Measurements from ENCODE around the gene SELP.
"Not testable (repeated sequence)": the region's sequence is repeated elsewhere in the genome, so short reads cannot be mapped to it uniquely, and the experiment has no call there.

SELP gene

DNA sequence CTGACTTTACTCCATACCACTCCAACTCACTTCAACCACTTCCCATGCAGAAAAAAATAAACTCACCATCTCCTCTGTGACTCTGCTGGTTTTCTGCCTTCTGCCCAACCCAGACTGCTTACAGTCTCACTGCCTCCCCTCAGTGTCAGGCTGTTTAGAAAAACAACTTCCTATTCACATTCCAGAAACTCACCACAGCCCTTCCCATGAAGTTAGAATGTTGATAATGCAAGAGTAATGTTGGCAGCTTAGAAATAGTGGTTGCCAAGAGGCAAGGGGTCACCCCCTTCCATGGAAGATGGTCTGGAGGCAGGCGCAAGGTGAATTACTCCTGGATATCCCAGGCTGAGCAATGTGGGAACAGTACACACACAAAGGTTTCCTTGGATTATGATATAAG is at the start of gene SELP:
SELP (minus strand) TSS at position 119 of the 400 bp plus-strand sequence; CDS start at position 69, 50 bp downstream.
- no peak for DNase-seq

DNA sequence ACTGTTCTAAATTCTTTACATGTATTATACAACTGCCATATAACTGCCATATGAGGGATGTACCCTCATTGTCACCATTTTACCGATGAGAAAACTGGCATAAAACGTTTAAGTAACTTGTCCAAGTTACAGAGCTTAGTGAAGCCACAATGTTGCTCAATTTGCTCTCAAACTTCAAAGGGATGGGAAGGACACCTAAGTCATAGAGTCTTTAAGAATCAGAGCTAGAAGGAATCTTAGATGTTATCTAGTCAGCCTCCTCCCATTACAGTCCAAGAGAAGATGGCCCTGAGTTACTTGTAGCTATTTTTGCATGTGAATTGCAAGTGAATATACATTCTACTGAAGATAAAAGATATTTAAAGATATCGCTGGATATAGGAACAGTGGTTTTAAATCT is 49.8 kb upstream of the SELP start:
- no peak for DNase-seq

DNA sequence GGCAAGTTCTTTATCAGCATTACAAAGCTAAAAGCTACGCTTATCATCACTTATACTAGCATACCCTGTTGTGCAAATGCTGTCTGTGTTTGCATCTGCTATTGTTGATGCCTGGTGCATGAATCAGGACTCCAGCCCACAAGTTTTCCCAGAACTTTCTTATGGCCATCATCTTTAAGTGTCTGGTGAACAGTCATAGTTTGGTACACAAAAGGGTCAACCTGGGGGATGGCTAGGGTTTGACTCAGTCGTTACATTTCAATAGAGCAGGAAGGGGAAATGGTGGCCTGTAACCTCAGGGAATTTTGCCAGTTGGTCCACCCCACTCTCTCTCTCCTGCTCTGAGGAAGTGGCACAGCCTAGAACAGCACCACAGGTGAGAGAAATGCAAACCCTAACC is 46.1 kb upstream of the SELP start:
- peak; percentile 8 for DNase-seq

DNA sequence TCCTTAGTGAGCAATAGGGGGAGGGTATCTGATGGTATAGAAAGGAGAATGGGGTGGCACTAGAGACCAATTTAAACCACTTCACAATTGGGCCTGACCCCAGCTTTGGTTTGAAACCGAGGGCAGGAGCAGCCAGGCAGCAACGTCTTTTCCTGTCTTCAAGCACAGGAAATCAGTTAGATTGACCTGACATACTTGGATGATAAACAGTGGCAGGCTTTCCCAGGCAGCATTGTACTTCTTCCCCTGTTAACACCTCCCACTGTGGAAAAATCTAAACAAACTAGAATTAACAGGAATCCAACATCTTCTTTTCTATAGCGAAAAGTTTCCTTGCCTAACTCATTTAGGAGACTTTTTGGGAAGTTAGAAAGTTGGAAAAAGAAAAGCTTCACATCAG is 40.9 kb upstream of the SELP start:
- DNase-seq, result no peak

DNA sequence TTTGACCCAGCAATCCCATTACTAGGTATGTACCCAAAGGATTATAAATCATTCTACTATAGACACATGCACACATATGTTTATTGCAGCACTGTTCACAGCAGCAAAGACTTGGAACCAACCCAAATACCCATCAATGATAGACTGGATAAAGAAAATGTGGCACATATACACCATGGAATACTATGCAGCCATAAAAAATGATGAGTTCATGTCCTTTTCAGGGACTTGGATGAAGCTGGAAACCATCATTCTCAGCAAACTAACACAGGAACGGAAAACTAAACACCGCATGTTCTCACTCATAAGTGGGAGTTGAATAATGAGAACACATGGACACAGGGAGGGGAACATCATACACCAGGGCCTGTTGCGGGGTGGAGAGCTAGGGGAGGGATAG is 40.3 kb upstream of the SELP start:
- DNase-seq, result not testable (repeated sequence)

DNA sequence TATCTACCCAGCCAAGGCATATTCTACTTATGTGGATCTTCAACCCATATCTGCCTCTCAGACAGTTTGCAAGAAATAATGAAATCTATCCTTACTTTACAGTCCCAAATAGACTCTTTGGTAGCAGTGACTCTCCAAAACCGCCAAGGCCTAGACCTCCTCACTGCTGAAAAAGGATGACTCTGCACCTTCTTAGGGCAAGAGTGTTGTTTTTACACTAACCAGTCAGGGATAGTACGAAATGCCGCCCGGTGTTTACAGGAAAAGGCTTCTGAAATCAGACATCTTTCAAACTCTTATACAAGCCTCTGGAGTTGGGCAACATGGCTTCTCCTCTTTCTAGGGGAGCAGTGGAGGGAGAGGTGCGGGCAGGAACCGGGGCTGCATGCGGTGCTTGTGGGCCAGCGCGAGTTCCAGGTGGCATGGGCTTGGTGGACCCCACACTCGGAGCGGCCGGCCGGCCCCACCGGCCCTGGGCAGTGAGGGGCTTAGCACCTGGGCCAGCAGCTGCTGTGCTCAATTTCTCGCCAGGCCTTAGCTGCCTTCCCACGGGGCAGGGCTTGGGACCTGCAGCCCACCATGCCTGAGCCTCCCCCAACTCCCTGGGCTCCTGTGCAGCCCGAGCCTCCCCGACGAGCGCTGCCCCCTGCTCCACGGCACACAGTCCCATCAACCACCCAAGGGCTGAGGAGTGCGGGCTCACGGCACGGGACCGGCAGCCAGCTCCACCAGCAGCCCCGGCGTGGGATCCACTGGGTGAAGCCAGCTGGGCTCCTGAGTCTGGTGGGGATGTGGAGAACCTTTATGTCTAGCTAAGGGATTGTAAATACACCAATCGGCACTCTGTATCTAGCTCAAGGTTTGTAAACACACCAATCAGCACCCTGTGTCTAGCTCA is 38.0 kb upstream of the SELP start:
- not testable (repeated sequence) for DNase-seq

DNA sequence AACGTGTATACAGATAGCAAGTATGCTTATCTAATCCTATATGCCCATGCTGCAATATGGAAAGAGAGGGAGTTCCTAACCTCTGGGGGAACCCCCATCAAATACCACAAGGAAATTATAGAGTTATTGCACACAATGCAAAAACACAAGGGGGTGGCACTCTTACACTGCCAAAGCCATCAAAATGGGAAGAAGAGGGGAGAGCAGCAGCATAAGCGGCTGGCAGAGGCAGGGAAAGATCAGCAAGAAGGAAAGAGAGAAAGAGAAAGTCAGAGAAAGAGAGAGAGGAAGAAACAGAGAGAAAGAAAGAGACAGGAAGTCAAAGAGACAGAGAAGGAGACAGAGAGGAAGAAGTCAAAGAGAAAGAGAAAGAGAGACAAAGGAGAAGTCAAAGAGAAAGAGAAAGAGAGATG is 37.3 kb upstream of the SELP start:
- not testable (repeated sequence) for DNase-seq

DNA sequence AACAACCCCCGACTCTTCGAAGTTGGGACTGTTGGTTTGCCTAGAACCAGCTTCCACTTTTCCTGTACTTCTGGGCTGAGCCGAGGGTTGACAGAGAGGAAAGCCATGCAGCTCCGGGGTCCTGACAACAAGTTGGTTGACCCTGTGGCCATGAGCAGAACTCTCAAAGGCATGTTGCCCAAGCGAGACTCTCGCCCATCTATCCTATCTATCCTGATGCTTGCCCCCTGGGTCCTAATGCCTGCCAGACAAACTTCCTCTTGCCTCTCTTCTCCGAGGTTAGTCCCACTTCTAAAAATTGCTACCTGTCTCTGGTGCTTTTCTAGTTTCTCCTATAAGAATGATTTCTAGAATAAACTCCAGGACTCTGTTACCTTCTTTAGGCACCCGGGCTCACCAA is 32.8 kb upstream of the SELP start:
- not testable (repeated sequence) for DNase-seq

DNA sequence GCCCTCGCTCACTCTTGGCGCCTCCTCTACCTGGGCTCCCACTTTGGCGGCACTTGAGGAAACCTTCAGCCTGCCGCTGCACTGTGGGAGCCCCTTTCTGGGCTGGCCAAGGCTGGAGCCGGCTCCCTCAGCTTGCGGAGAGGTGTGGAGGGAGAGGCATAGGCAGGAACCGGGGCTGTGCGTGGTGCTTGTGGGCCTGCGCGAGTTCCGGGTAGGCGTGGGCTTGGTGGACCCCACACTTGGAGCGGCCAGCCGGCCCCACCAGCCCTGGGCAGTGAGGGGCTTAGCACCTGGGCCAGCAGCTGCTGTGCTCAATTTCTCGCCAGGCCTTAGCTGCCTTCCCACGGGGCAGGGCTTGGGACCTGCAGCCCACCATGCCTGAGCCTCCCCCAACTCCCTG is 31.1 kb upstream of the SELP start:
- DNase-seq, result not testable (repeated sequence)

DNA sequence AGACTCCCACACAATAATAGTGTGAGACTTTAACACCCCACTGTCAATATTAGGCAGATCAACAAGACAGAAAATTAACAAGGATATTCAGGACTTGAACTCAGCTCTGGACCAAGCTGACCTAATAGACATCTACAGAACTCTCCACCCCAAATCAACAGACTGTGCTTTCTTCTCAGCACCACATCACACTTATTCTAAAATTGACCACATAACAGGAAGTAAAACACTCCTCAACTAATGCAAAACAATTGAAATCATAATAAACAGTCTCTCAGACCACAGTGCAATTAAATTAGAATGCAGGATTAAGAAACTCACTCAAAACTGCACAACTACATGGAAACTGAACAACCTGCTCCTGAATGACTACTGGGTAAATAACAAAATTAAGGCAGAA is 28.9 kb upstream of the SELP start:
- not testable (repeated sequence) for DNase-seq

DNA sequence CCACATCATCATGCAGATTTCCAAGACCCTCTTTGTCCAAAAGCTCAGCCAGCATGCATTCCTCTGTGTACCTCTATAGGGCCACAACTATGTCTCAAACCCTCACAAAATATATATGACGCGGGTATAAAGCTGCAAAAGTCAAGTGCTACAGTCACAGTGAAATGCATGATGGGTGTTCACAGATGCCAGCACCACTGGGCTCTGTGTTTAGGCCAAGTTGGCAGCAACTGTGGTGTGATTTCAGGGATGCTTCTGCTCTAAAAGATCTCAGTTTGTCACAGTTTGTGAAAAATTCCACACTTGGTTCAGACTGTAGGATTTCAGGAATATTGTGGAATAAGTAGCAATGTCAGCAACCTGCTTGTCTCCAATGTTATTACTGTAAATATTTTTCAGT is 23.9 kb upstream of the SELP start:
- DNase-seq, result no peak

DNA sequence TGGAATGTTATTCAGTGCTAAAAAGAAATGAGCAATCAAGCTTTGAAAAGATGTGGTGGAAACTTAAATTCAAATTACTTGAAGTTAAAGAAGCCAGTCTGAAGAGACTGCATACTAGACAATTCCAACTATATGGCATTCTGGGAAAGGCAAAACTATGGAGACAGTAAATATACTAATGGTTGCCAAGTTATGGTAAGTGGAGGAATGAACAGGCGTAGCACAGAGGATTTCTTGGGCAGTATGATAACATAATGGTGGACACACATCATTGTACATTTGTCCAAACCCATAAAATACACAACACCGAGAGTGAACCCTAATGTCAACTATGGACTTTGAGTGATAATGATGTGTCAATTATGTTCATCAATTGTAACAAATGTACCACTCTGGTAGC is 21.1 kb upstream of the SELP start:
- no peak for DNase-seq

DNA sequence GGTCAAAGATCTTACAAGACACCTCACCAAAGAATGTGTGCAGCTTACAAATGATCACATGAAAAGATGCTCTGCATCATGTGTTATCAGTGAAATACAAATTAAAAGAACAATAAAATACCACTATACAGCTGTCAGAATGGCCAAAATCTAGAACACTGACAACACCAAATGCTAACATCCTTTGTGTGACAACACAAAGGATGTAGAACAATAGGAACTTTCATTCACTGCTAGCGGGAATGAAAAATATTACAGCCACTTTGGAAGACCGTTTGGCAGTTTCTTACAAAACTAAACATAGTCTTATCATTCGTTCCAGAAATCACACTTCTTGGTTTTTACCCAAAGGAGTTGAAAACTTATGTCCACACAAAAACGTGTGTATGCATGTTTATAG is 20.6 kb upstream of the SELP start:
- DNase-seq, result no peak

DNA sequence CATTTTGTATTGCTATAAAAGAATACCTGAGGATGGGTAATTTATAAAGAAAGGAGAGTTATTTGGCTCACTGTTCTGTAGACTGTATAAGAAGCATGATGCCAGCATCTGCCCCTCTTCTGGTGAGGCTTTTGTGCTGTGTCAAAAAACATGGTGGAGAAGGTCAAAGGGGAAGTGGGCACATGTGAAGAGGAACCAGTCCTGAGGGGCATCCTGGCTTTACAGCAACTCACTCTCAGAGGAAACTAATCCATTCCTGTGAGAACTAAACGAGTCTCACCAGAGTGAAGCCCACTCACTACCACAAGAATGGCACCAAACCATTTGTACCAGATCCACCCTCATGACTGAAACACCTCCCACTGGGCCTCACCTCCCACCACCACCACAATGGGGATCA is 18.8 kb upstream of the SELP start:
- no peak for DNase-seq

DNA sequence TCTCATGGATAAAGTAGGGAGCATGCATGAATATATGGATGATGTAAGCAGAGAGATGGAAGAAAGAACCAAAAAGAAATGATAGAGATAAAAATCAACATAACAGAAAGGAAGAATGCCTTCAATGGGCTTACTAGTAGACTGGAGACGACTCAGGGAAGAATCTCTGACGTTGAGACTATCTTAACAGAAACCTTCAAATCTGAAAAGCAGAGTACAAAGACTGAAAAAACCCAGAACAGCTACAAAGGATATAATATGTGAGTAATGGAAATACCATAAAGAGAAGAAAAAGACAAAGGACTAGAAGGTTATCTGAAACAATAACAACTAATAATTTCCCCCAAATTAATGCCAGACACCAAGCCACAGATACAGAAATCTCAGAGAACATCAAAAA is 18.3 kb upstream of the SELP start:
- no peak for DNase-seq

DNA sequence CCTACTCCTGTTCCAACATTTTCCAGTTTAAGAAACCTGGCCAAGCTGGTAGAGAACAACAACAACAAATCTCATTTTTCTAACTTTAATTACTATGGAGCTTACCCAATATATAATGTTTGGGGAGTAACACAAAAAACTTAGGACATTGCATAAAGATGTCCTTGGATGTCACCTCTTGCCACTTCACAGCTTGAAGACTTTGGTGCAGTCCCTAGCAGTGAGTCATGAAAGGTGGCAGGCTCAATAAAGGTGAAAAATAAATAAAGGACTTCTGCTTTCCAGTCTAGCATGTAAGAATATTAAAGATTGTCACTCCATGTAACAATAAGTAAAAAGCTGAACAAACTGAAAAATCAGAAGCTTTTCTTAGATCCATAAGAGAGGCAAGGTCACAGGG is 17.6 kb upstream of the SELP start:
- DNase-seq, result no peak

DNA sequence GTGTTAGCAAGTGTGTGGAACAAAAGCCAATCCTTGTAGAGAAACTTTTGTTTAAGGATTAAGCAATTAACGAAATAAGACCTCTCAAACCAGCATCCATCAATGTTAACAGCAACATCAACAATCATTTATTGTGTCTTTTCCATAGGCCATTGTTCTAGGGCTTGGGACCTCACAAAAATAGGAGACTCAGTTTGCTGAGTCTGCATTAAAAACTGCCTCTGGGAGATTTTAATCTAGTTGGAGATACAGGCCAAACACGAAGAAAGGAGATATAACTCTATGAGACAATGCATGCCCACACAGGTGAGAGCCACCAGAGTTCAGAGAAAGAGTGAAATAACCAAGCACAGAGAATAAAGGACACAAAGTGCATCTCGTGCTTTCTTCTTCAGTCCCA is 14.4 kb upstream of the SELP start:
- DNase-seq, result no peak

DNA sequence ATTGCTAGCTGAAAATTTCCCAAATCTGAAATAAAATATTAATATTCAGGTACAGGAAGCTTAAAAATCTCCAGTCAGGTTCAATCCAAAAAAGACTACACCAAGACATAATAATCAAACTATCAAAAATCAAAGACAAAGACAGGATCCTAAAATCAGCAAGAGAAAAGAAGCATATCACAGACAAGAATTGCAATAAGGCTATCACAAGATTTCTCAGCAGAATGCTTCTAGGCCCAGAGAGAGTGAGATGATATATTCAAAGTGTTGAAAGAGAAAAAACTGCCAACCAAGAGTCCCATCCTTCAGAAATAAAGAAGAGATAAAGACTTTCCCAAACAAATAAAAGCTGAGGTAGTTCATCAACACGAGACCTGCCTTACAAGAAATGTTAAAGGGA is 5.0 kb upstream of the SELP start:
- no peak for DNase-seq

DNA sequence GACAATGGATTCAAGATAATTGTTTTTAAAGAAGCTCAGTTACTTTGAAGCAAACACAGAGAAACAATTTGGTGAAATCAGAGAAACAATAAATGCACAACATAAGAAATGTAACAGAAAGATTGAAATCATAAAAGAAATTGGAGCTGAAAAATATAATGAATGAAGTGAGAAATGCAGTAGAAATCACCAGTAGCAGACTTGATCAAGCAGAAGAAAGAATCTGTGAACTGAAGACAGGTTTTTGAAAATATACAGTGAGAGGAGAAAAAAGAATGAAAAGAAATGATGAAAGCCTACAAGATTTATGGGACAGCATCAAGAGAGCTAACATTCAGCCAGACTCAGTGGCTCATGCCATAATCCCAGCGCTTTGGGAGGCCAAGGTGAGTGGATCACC is 4.2 kb upstream of the SELP start:
- no peak for DNase-seq

DNA sequence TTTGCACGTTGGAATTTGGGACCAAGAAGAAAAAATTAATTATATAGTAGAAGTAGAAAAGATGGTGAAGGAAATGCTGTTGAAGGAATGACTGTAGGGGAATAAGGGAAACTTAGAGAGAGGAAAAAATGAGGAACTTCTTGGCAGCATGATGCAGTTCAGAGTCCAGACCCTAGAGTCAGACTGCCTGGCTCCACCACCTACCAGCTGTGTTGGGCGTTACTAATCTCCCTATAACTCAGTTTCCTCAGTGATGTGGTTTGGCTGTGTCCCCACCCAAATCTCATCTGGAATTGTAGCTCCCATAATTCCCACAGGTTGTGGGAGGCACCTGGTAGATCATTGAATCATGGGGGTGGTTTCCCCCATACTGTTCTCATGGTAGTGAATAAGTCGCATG is 1.3 kb upstream of the SELP start:
- DNase-seq, result no peak

DNA sequence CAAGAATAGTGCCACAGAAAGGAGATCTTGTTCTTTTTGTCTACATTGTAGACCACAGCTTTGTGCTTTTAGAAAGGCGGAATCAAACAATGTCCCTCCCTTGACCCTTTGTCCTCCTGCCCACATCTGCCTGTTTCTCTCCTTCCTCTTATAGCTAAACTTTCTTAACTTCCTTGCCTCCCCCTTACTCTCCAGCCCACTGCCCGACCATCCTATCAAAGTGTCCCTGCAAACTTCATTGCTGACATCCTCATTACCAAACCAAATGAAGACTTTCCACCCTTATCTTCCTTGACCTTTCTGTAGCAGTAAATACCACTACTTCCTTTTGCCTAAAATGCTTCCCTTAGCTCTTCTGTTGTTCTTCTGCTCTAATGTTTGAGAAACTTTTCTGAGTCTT is 5.0 kb downstream of the SELP start:
- DNase-seq, result no peak

DNA sequence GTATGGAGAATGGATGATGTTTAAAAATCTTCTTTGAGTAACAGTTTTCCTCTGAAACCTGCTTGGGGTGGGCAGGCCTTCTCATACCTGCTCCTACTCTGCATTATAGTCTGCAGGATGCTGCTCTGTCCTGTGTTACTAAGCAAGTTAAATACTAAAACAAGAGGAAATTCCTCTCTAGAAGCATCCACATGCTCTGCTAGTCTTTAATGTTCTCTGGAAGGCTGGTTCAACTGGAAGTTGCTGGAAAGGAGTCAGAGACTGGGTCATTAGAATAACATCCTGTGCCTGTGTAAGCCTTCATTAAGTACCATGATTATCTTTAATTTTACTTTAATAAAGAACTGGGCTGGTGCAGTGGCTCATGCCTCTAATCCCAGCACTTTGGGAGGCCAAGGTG is 5.8 kb downstream of the SELP start:
- DNase-seq, result no peak

DNA sequence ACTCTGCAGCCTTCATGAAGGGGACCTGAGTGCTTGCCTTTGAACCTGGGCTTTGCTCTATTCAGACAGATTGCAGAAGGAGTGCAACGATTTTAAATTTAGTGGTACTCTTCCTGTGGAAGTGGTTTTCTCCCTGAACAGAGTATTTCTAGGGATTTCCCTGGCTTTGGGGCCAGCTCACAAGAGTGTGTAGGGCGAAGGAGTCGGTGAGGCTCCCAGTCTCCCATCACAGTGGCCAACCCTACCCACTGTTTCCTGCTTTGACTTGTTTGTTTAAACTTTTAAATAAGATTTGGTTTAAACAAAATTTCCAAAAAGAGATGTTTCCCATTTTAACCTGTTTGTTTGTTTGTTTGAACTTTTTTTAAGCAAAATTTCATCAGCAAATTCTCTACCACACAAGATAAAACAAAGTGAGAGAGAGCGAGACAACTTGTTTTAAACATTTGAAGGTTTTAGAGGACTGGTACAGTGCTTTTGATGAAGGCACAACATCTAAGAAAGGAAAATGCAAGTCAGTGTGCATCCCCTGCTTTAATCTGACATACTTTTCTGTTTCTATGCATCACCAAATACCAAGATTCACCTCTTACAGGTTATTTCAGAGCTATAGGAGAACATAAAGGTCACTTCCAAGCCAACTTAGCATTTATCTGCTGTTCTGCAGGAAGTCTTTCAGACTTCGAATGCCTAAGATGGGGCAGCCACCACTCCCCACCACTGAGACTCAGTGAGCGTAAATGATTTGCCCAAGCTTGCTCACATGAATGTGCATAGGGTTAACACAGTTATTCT is 6.6 kb downstream of the SELP start:
- no peak for DNase-seq

DNA sequence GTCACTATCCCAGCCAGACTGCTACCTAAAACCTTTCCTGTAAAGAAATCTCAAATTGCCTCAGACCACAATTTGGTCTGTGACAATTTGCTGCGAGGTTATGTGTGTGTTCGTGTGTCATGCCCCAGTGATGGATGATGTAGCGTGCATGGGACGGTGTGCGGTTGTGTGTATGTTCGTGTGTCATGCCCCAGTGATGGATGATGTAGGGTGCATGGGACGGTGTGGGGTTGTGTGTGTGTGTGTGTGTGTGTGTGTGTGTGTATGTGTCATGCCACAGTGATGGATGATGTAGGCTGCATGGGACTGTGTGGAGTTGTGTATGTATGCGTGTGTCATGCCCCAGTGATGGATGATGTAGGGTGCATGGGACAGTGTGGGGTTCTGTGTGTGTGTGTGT is 9.4 kb downstream of the SELP start:
- DNase-seq, result no peak
